GM21515 (cell line): ENCODE results near the gene TMEM63B.
"Not testable (repeated sequence)": the region's sequence is repeated elsewhere in the genome, so short reads cannot be mapped to it uniquely, and the experiment has no call there.

ENCODE experiments used
- ATAC-seq: cut with Tn5 transposase; IDR thresholded peaks from one replicate; pipeline ENCODE4 v1.9.1; 2021; ENCODE audit not compliant: unreplicated experiment

Gene TMEM63B

DNA sequence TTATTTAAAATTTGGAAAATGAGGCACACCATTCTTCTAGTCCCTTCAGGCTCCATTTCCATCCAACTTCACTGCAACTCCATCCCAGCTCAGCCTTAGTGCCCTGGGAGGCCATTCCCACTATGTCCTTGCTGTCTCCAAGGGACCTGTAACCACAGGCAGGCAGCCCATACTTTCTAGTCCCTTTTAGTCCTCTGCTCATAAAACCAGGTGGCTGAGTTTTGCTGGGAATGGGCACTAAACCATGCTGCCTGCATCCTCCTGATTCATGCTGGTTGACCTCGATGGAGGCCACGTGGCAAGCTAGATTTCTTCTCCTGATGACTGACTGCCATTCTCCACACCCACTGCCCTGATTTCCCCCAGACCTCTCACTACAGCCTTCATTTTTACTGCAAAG lies 61.9 kb downstream of the TMEM63B start:
- no peak for ATAC-seq

DNA sequence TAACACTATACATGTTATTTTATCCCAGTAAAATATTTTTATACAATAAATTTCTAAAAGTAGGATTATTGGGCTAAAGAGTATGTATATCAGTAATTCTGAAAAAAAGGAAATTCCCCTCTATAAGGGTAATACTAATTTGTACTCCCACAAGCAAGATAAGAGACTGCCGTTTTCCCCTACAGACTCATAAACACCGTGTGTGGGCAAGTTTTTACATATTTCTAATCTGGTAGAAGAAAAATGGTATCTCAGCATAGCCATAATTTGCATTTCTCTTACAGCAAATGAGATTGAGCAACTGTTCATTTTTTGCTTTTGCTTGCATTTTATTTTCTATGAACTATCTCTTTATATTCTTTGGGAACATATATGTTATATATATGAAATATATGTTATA lies 63.4 kb downstream of the TMEM63B start:
- ATAC-seq = peak; percentile 54

DNA sequence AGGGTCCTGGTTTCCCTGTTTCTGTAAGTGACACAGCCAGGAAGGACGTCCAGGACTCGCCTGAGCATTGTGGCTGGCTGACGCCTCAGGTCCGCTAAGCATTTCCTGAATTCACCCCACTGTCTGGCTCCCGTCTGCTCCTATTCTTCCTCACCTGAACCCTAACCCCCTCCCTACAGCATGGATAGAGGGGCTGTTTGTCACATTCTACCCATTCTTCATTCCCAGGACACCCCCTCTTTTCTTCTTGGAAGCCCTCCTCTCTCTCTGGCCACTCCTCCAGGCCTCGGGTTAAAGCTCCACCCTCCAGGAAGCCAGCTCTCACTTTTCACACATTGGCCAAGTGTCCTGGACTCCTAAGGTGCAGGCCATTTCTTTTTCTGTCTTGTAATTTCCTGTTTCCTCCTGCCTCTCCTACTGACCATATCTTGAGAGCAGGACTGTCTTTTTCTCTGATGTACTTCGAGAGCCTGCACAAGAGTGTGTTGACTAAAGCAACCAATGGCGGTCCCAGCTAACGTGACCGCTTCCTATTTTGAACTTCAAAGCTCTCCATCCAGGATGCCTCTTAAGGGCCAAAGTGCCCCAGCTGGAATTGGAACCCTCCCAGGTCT lies 65.2 kb downstream of the TMEM63B start:
- no peak for ATAC-seq

DNA sequence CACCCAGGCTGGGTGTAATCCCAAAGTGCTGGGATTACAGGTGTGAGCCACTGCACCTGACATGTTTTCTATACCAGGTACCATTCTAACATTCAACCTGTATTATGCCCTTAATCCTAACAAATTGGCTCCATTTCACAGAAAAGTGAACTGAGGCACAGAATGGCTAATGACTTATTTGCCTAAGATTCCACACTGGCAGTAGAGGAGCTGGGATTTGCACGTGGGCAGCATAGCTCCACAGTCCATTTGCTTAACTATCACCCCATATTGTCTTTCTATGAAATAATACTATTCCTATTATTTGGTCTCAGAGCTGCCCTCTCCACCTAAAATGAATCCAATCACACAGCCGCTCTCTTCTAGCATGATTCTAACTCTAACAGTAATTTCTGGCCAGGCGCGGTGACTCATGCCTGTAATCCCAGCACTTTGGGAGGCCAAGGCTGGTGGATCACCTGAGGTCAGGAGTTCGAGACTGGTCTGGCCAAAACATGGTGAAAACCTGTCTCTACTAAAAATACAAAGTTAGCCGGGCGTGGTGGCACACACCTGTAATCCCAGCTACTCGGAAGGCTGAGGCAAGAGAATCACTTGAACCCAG lies 66.1 kb downstream of the TMEM63B start:
- ATAC-seq = no peak

DNA sequence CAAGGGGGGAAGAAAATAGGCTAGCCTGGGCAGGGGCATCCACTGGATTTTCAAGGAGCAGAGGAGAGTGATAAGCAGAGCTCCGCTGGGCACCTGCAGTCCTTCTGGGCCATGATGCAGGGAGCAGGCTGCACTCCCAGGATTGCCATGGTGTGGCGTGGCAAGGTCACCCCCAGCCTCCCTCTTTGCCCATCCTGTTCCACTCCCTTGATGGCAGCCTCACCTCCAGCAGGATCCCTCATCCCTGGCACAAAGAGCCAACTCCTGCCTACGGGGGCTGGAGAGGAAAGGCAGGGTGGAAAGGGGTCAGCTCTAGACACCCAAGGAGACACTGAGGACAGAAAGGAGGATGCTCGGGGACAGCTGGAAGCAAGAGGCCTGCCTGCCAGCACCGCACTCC lies 67.0 kb downstream of the TMEM63B start:
- no peak for ATAC-seq

DNA sequence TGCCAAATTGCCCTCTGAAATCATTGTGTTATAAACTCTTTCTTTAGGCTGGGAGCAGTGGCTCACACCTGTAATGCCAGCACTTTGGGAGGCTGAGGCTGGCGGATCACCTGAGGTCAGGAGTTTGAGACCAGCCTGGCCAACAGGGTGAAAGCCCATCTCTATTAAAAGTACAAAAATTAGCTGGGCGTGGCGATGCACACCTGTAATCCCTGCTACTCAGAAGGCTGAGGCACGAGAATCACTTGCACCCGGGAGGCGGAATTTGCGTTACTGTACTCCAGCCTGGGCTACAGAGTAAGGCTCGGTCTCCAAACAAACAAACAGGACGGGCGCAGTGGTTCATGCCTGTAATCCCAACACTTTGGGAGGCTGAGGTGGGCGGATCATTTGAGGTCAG lies 69.0 kb downstream of the TMEM63B start:
- not testable (repeated sequence) for ATAC-seq

DNA sequence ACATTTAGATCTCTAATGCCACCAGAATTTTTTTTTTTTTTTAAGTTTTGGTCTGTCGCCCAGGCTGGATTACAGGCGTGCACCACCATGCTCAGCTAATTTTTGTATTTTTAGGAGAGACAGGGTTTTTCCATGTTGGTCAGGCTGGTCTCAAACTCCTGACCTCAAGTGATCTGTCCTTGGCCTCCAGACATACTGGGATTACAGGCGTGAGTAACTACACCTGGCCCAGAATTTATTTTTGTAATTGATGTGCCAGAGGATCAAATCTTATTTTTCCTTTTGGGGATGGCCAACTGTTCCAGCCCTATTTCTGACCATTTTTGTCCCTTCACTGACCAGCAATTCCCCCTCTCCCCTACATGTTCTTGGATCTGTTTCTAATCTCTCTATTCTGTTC lies 71.3 kb downstream of the TMEM63B start:
- ATAC-seq = no peak

DNA sequence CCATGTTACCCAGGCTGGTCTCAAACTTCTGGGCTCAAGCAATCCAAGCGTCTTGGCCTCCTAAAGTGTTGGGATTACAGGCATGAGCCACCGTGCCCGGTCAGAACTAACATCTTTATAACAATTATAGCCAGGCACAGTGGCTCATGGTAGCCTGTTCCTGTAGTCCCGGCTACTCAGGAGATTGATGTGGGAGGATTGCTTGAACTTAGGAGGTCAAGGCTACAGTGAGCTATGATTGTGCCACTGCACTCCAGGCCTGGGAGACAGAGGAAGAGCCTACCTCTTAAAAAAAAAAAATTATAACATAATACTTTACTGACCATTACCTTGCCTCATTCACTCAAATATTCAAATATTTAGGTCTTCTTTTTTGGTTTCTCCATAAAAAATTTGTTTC lies 72.5 kb downstream of the TMEM63B start:
- no peak for ATAC-seq

DNA sequence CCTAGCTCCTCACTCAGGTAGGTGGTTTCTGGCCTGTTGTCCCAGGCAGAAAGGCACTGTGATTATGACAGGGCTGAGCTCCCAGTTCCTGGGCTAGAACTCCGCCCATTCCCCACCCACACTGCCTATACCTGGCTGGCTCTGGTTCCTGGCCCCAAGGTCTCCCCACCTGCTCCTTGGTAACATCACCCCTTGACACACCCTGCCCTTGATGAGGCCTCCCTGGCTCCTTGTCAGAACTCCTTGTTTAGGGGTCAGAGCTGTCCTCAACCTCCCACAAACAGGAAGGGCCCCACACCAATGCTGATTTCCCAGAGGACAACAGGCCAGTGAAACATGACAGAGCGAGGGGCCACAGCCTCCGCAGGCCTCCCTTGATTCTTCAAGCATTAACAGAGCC lies 73.8 kb downstream of the TMEM63B start:
- ATAC-seq = no peak

DNA sequence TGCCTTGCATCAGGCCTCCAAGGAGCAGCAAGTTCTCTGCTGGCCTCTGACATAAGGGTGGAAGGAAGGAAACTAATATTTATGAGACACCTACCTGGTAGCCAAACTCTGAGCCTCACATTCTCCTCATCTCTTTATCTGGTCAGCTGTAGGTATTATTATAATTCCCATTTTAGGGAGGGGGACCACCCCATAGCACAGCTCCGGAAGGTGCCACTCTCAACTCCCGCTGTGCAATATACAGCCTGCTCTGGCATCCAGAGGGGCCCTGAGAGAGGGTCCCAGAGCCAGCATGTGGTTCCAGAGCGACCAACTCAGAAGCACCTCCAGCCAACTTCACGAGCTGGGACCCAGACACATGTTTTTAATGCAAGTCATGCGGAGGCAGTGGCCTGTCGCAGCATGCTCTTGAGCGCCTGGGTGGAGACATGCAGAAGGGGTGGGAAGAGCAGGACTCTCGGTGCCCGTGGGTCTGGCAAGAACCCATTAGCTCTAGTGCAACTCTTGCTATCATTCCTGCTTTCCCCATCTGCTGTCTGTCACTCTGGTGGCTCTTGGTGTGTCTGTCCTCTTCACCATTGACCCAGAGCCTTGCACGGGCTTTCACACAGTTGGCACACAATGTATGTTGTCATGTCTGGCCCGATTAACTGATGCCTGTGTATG lies 74.4 kb downstream of the TMEM63B start:
- no peak for ATAC-seq

DNA sequence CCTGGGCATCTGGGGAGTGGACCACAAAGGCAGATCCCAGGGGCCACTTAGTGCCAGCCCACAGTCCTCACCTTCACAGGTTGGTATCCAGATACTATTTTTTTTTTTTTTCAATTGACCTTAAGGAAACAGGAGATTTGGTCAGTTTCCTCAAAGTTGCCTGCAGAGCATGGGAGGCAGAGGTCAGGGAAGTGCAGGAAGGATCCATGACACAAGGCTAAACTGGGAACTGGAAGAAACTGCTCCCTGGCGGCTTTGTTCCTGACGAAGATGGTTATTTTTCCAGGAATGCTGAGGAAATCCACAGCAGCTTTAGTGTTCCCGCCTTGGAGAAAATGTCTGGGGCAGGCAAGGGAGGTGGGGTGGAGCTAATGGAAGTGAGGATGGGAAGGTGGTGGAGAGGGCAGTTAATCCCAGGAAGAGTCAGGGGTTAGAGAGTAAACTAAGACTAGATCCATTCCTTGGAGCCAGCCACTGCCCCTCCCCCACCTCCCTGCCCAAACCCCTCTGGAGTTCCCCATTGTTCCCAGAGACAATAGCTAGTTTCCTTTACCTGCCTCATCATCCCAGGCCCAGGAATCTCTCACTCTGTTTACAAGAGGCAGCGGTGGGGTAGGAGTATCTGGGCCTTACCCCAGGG lies 75.1 kb downstream of the TMEM63B start:
- ATAC-seq = no peak

DNA sequence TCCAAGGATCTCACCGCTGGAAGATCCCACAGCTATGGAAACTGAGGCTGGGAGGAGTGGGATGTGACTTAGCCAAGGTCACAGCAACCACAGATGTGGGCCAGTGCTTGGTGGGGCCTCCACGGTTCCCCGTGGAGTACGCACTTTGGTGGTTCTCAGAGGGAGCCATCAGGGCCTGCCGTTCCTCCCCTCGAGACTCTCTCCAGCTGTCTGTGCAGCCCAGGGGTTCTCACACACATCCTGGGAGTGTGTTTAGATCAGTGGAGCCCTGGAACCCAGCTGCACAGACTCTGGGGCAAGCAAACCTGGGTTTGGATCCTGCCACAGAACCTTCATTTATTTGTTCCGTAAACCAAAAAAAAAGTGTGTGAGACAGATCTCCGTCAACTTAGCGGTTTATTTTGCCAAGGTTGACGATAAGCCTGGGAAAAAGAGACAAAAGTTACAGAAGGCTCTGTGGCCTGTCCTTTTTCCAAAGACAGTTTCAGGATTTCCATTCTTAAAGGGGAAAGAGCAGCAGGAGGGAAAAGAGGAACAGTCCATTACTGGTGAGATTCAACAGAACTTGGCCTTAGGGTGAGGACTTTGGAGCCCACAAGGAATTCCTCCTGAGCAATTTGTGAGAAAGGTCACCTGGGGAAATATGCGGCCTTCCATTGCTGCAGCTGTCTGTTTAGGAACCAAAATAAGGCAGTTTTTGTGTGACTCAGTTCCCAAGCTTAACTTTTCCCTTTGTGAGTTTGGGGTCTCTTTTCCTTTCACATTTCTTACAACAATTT lies 75.8 kb downstream of the TMEM63B start:
- ATAC-seq = no peak

DNA sequence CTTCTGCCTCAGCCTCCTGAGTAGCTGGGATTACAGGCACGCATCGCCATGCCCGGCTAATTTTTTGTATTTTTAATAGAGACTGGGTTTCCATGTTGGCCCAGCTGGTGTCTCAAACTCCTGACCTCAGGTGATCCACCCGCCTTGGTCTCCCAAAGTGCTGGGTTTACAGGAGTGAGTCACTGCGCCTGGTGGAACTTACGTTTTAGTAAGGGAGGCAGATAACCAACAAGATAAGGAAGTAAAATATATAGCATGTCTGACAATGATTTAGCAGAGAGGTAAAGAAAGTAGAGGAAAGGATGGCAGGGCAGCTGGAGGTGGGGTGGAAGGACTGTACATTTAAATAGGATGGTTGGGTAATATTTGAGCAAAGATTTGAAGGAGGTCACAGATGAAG lies 76.6 kb downstream of the TMEM63B start:
- no peak for ATAC-seq
